GM19025 (cell line): ENCODE results near the gene HEPN1.

Source experiments
- ATAC-seq: cut with Tn5 transposase; IDR thresholded peaks from one replicate; pipeline ENCODE4 v1.9.1; 2021; ENCODE audit warnings: mild to moderate bottlenecking, low read depth, moderate library complexity; ENCODE audit not compliant: unreplicated experiment

The HEPN1 gene

DNA sequence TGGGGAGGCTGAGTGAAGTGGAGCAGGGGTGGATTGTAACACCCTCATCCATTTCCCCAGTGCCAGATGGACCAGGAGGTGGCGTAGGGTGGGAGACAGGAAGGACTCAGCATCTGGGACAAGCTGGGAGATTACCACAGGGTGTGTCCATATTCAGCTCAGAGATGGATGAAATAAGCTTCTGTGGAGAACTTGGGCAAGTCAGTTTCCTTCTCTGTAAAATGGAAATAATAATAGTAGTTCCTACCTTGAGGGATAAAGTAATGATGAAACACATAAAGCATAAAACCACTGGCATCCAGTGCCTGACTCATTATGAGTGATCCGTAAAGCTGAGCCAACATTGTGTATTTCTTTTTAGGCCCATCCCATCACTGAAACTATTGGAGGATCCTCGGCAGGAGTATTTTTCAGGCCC, 20.8 kb upstream of the HEPN1 start:
- no peak for ATAC-seq

GRCh38 chr11:124898711-124899110, 20.3 kb upstream of the HEPN1 start:
- no peak for ATAC-seq

DNA sequence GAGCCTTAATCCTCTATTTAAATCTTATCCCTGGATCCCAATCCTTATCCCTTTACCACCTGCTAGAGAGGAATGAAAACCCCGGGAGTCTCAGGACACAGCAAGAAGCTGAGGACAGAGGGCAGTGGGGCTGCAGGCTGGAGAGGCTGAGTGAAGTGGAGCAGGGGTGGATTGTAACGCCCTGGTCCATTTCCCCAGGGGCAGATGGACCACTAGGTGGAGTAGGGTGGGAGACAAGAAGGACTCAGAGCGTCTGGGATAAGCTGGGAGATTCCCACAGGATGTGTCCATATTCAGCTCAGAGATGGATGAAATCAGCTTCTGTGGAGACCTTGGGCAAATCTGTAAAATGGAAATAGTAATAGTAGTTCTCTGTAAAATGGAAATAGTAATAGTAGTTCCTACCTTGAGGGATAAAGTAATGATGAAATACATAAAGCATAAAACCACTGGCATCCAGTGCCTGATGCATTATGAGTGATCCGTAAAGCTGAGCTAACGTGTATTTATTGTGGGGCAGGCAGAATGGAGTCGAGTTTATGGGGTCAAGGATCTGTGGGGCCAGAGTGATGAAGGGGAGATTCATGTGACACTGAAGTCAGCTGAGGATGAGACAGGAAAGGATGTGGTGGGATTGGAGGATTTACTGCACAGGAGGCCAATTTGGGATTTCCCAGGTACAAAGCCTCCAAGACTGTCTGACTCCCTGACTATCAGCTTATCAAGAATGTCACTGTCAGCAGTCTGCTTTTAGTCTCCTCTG, 19.5 kb upstream of the HEPN1 start:
- no peak for ATAC-seq

GRCh38 chr11:124900464-124900863, 18.6 kb upstream of the HEPN1 start:
- ATAC-seq = no peak

- ATAC-seq = no peak
These were observed 16.4 kb upstream of the HEPN1 start for GRCh38 chr11:124902616-124903015.

- no peak for ATAC-seq
These were observed 3.3 kb upstream of the HEPN1 start for GRCh38 chr11:124915541-124916369.

GRCh38 chr11:124916370-124916710, 2.7 kb upstream of the HEPN1 start:
- ATAC-seq = no peak

- no peak for ATAC-seq
These were observed 1.9 kb upstream of the HEPN1 start for GRCh38 chr11:124917115-124917637.

DNA sequence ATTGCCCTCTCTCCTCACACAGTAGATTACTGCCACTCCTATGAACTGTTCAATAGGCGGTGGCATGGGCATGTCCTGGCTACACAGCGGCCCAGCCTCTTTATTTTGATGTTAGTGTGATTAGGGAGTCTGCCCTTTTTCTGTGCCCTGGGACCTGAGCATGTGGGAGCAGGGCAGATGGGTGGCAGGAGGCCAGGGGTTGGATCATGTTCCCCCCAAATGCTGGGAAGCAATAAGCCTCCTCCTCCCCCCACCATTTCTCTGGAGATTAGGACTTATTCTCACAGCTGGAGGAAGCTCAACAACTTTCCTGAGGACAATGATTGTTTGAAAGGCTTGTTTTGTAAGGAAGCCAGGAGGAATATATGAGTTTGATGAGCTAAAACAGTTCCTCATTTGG, 848 bp downstream of the HEPN1 start:
- ATAC-seq = no peak

DNA sequence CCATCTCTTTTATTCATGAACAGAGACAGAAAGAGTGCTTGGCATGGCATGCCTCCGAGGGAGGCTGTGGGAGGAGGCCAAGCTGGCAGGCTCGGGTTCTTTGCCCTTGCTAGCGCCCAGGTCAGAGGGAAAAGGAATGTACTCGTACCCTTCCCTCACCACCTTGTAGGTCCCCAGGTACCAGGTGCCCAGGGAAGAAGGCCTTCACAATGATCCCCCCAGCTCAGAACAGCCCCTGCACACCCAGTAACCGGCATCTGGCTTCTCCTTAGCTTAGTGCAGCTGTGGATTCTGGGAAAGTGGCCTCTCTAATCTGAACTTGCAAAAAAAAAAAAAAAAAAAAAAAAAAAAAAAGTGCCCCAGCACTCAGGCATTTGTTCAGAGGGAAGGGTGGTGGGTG, 1.3 kb downstream of the HEPN1 start:
- ATAC-seq = no peak

GRCh38 chr11:124920870-124921609, 2.0 kb downstream of the HEPN1 start:
- peak; percentile 72 for ATAC-seq

DNA sequence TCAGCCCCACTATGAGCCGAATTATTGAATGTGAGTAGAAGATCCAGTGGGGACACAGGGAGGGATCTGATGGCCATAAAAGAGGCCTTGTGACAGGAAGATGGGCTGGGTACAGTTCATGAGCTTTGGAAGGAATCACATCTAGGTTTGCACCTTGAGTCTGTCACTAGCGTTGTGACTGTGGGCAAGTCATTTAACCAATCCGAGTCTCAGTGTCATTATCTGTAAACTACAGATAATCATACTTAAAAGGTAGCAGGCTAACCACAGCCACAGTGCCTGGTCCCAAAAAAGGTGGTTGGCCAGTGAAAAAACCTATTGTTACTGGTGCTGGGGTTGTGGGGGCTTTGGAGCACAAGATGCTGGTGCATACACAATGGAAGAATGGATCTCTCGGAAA, 3.8 kb downstream of the HEPN1 start:
- no peak for ATAC-seq

- no peak for ATAC-seq
These were observed 4.2 kb downstream of the HEPN1 start for GRCh38 chr11:124923296-124923695.

- ATAC-seq = no peak
These were observed 10.1 kb downstream of the HEPN1 start for GRCh38 chr11:124928942-124929665.

DNA sequence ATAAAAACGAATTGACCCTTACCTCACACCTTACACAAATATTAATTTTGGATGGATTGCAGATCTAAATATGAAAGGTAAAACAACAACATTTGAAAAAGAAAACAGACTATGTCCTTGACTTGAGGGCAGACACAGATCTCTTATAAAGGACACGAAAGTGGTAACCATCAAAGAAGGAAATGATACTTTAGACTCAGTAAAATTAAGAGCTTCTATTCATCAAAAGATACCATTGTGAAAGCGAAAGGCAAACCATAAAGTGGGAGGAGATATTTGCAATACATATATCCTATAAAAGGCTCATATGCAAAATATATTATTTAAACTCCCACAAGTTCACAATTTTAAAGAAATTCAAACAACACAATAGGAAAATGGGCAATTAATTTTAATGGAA, 11.7 kb downstream of the HEPN1 start:
- peak; percentile 46 for ATAC-seq

DNA sequence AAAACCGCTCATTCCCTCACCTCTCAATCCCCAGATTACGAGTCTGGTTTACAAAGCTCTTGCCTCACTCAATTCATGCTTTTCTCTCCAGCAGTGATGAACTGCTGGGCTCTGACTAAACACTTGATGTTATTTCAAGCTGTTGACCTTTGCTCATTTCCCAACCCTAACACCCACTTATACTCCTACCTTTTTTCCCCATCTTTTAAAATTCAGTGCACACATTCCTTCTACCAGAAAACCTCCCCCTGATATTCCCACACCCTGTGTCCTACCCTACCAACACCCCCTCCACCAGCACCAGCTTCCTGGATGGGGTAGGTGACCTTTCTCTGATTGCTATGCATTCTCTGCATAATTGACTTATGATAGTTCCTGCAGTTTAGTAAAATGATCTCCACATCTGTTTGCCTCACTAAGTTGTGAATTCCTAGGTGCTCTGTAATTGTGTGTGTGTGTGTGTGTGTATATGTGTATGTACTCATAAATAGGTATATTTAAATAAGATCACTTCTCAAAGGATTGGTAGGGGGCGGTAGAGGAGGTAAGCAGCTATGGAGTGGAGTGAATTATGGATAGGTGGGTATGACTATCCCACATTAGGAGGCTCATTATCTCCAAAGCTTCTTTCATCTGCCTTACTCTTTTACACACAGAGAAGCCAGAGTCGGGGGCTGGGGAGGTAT, 16.0 kb downstream of the HEPN1 start:
- ATAC-seq = no peak

- no peak for ATAC-seq
These were observed 16.8 kb downstream of the HEPN1 start, which contains the start of gene HEPACAM for GRCh38 chr11:124935548-124936514. TSS of gene HEPACAM (minus strand) at chr11:124936047. CDS start at chr11:124936006, 41 bp downstream.

GRCh38 chr11:124937336-124937935, 18.4 kb downstream of the HEPN1 start:
- ATAC-seq = no peak
